ENCODE data around the gene TVP23B. TPM values are rescaled to one million over a fixed set of nuclear protein-coding genes. Genes with fewer than 3 reads are reported as not detected.

TVP23B gene
- total and polyA plus RNA-seq, 2 of the 13 experiments (the other 11 are each of a cell fraction or from before 2014, with no cell fraction given) = 45.1 to 66.5 TPM

- TF ChIP-seq, protein P1, sequence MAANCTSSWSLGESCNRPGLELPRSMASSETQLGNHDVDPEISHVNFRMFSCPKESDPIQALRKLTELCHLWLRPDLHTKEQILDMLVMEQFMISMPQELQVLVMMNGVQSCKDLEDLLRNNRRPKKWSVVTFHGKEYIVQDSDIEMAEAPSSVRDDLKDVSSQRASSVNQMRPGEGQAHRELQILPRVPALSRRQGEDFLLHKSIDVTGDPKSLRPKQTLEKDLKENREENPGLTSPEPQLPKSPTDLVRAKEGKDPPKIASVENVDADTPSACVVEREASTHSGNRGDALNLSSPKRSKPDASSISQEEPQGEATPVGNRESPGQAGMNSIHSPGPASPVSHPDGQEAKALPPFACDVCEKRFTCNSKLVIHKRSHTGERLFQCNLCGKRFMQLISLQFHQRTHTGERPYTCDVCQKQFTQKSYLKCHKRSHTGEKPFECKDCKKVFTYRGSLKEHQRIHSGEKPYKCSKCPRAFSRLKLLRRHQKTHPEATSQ (CRISPR knock-in tag; IDR thresholded peaks at IDR 0.05; ENCODE audit: borderline replicate concordance) = no peak
- TF ChIP-seq KDM3A (CRISPR knock-in tag; IDR thresholded peaks at IDR 0.05; ENCODE audit: low read depth) (no peak), ZBTB7B (CRISPR knock-in tag; IDR thresholded peaks at IDR 0.05) (no peak), PCBP1 (IDR thresholded peaks at IDR 0.05; ENCODE audit: borderline replicate concordance, low read depth, low read length) (no peak), ZNF343 (CRISPR knock-in tag; IDR thresholded peaks at IDR 0.05) (no peak), KMT2B (CRISPR knock-in tag; IDR thresholded peaks at IDR 0.05) (peak; percentile 77; the same call in 1 of the 2 replicates), MIER2 (CRISPR knock-in tag; IDR thresholded peaks at IDR 0.05) (no peak), ZNF317 (CRISPR knock-in tag; IDR thresholded peaks at IDR 0.05) (no peak), RARA (CRISPR knock-in tag; IDR thresholded peaks at IDR 0.05) (no peak; the same call in 1 of the 2 replicates), NR3C1 (CRISPR knock-in tag; IDR thresholded peaks at IDR 0.05) (no peak), ZNF225 (CRISPR knock-in tag; IDR thresholded peaks at IDR 0.05) (no peak), NCOA2 (CRISPR knock-in tag; IDR thresholded peaks at IDR 0.05) (no peak; the same call in 1 of the 2 replicates), ZNF234 (CRISPR knock-in tag; conservative IDR thresholded peaks at IDR 0.05) (no peak), SP1 (IDR thresholded peaks at IDR 0.05) (no peak), SP1 (CRISPR knock-in tag; IDR thresholded peaks at IDR 0.05) (no peak), PHF8 (CRISPR knock-in tag; IDR thresholded peaks at IDR 0.05) (peak; percentile 62), YEATS2 (CRISPR knock-in tag; IDR thresholded peaks at IDR 0.05; ENCODE audit: borderline replicate concordance) (0 out of 2 replicates have a peak, but pooled peaks have one; percentile 57)
- TF ChIP-seq, protein P2, sequence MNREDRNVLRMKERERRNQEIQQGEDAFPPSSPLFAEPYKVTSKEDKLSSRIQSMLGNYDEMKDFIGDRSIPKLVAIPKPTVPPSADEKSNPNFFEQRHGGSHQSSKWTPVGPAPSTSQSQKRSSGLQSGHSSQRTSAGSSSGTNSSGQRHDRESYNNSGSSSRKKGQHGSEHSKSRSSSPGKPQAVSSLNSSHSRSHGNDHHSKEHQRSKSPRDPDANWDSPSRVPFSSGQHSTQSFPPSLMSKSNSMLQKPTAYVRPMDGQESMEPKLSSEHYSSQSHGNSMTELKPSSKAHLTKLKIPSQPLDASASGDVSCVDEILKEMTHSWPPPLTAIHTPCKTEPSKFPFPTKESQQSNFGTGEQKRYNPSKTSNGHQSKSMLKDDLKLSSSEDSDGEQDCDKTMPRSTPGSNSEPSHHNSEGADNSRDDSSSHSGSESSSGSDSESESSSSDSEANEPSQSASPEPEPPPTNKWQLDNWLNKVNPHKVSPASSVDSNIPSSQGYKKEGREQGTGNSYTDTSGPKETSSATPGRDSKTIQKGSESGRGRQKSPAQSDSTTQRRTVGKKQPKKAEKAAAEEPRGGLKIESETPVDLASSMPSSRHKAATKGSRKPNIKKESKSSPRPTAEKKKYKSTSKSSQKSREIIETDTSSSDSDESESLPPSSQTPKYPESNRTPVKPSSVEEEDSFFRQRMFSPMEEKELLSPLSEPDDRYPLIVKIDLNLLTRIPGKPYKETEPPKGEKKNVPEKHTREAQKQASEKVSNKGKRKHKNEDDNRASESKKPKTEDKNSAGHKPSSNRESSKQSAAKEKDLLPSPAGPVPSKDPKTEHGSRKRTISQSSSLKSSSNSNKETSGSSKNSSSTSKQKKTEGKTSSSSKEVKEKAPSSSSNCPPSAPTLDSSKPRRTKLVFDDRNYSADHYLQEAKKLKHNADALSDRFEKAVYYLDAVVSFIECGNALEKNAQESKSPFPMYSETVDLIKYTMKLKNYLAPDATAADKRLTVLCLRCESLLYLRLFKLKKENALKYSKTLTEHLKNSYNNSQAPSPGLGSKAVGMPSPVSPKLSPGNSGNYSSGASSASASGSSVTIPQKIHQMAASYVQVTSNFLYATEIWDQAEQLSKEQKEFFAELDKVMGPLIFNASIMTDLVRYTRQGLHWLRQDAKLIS (CRISPR knock-in tag; IDR thresholded peaks at IDR 0.05) = no peak
- TF ChIP-seq, protein P3, sequence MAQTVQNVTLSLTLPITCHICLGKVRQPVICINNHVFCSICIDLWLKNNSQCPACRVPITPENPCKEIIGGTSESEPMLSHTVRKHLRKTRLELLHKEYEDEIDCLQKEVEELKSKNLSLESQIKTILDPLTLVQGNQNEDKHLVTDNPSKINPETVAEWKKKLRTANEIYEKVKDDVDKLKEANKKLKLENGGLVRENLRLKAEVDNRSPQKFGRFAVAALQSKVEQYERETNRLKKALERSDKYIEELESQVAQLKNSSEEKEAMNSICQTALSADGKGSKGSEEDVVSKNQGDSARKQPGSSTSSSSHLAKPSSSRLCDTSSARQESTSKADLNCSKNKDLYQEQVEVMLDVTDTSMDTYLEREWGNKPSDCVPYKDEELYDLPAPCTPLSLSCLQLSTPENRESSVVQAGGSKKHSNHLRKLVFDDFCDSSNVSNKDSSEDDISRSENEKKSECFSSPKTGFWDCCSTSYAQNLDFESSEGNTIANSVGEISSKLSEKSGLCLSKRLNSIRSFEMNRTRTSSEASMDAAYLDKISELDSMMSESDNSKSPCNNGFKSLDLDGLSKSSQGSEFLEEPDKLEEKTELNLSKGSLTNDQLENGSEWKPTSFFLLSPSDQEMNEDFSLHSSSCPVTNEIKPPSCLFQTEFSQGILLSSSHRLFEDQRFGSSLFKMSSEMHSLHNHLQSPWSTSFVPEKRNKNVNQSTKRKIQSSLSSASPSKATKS (CRISPR knock-in tag; IDR thresholded peaks at IDR 0.05) = no peak
- TF ChIP-seq, protein P4, sequence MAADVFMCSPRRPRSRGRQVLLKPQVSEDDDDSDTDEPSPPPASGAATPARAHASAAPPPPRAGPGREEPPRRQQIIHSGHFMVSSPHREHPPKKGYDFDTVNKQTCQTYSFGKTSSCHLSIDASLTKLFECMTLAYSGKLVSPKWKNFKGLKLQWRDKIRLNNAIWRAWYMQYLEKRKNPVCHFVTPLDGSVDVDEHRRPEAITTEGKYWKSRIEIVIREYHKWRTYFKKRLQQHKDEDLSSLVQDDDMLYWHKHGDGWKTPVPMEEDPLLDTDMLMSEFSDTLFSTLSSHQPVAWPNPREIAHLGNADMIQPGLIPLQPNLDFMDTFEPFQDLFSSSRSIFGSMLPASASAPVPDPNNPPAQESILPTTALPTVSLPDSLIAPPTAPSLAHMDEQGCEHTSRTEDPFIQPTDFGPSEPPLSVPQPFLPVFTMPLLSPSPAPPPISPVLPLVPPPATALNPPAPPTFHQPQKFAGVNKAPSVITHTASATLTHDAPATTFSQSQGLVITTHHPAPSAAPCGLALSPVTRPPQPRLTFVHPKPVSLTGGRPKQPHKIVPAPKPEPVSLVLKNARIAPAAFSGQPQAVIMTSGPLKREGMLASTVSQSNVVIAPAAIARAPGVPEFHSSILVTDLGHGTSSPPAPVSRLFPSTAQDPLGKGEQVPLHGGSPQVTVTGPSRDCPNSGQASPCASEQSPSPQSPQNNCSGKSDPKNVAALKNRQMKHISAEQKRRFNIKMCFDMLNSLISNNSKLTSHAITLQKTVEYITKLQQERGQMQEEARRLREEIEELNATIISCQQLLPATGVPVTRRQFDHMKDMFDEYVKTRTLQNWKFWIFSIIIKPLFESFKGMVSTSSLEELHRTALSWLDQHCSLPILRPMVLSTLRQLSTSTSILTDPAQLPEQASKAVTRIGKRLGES (CRISPR knock-in tag; IDR thresholded peaks at IDR 0.05; ENCODE audit: borderline replicate concordance) = no peak
These were observed 75.0 kb downstream of the TVP23B start (continued) for GRCh38 chr17:18855831-18856569.
